Fibroblast of lung (primary cell): ENCODE data around the gene PRR3. TPM values are rescaled to one million over a fixed set of nuclear protein-coding genes. Genes with fewer than 3 reads are reported as not detected.

ENCODE experiments used
- DNase-seq, 2 donors: peaks; one replicate each; pipeline versions ENCODE4 v3.0.0 to v3.0.0-alpha.2; 2010; ENCODE audit warnings: low read depth in 2 of 2
- H2AFZ ChIP-seq: 2 replicates; pipeline ENCODE4 v1.5.1; 2012; ENCODE audit warnings: low read length, control low read depth, inconsistent platforms
- H3K27ac ChIP-seq: 2 replicates; pipeline ENCODE4 v1.5.1; 2011; ENCODE audit warnings: low read length, control low read depth; ENCODE audit not compliant: insufficient read depth
- H3K27me3 ChIP-seq: 2 replicates; pipeline ENCODE4 v1.5.1; 2011; ENCODE audit warnings: mild to moderate bottlenecking, low read length; ENCODE audit not compliant: control insufficient read depth, insufficient read depth
- H3K36me3 ChIP-seq: 2 replicates; pipeline ENCODE4 v1.5.1; 2011; ENCODE audit warnings: low read length; ENCODE audit not compliant: control insufficient read depth, insufficient read depth
- H3K4me1 ChIP-seq: 2 replicates; pipeline ENCODE4 v1.5.1; 2011; ENCODE audit warnings: low read length; ENCODE audit not compliant: control insufficient read depth, insufficient read depth; ENCODE audit errors: extremely low read depth
- H3K4me2 ChIP-seq: 2 replicates; pipeline ENCODE4 v1.5.1; 2011; ENCODE audit warnings: low read length, control low read depth; ENCODE audit not compliant: insufficient read depth; ENCODE audit errors: extremely low read depth
- H3K4me3 ChIP-seq, 4 experiments: fragments of 200-600 bp in 1 of 4; sonication (generic) in 1 of 4; replicated peaks in 1 of 4; 2 replicates each; pipeline ENCODE4 v1.5.1; 2011 to 2016; ENCODE audit warnings: low read length in 4 of 4, low read depth in 3 of 4, mild to moderate bottlenecking in 3 of 4, control low read depth in 2 of 4, inconsistent platforms in 1 of 4, mixed read lengths in 1 of 4; ENCODE audit not compliant: insufficient read depth in 1 of 4; ENCODE audit errors: control extremely low read depth in 1 of 4
- H3K79me2 ChIP-seq: 2 replicates; pipeline ENCODE4 v1.5.1; 2012; ENCODE audit warnings: mild to moderate bottlenecking, low read length, inconsistent platforms; ENCODE audit not compliant: control insufficient read depth, insufficient read depth
- H3K9ac ChIP-seq: 2 replicates; pipeline ENCODE4 v1.5.1; 2011; ENCODE audit warnings: mild to moderate bottlenecking, low read length, control low read depth; ENCODE audit not compliant: insufficient read depth
- H3K9me3 ChIP-seq: 2 replicates; pipeline ENCODE4 v1.5.1; 2012; ENCODE audit warnings: low read depth, low read length; ENCODE audit not compliant: control insufficient read depth, insufficient read depth
- H4K20me1 ChIP-seq: 2 replicates; pipeline ENCODE4 v1.5.1; 2011; ENCODE audit warnings: low read length; ENCODE audit not compliant: control insufficient read depth, insufficient read depth; ENCODE audit errors: extremely low read depth
- EZH2 ChIP-seq: IDR thresholded peaks from 2 replicates; pipeline ENCODE4 v1.5.1; 2012; ENCODE audit warnings: low read length, control low read depth, mild to moderate bottlenecking; ENCODE audit errors: missing control alignments
- polyA plus RNA-seq, 2 donors: library from polyadenylated mRNA; depleted of rRNA in 1 of 2; stranded (reverse) in 1 of 2; unstranded in 1 of 2; fragments of >200 nt; gene quantifications; 2 replicates each; pipeline ENCODE4 v1.2.1, GENCODE V29; 2011 to 2012; ENCODE audit warnings: missing spikeins in 1 of 2
- total RNA-seq: library from RNA; depleted of rRNA; stranded (reverse); fragments of >200 nt; gene quantifications from 2 replicates; pipeline ENCODE4 v1.2.1, GENCODE V29; 2014
- TF ChIP-seq, protein P1 (sequence below), 2 donors: IDR thresholded peaks in 1 of 2; conservative IDR thresholded peaks in 1 of 2; 1 replicate in 1 of 2; 2 replicates in 1 of 2; pipeline ENCODE4 v1.5.1; 2011 to 2012; ENCODE audit warnings: low read length in 2 of 2, control low read depth in 1 of 2, inconsistent platforms in 1 of 2, low read depth in 1 of 2, mild to moderate bottlenecking in 1 of 2

The PRR3 gene
- total and polyA plus RNA-seq, 2 donors (not counting 1 experiment from before 2014, with no cell fraction given), result 6.6 to 19.0 TPM

DNA sequence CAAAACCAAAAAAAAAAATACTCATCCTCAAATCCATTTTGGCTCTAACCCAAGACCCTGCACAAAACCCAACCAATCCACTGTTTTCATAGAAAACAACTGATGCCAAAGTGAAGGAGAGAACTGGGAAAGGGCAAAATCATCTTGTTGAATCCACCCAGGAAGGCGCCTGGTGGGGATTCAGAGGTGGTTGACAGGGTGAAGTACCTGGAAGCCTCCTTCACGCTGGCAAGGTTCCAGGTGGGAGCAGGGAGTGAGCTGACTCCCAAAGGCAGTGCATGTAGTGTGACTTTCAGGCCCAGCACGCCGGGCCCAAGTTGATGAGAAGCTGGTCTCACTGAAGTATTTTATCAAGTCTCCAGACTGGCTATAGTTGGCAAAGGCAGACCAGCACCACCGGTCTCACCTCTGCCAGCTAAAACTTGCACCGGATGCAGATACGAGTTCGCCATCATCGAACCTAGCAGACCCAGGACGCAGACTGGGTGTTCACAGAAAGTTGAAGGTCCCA, 43.4 kb downstream of the PRR3 start:
- H3K36me3 ChIP-seq, result peaks cover 40% of the 10 kb centered on the region
- H3K9me3 ChIP-seq, result no peaks in the 10 kb centered on the region
- H3K79me2 ChIP-seq, result no peaks in the 10 kb centered on the region
- no peak overlapping the region for H3K27ac ChIP-seq
- H3K27me3 ChIP-seq, result no peaks in the 10 kb centered on the region
- no peak for DNase-seq
- H3K9ac ChIP-seq, result no peak overlapping the region
- TF ChIP-seq, protein P1, sequence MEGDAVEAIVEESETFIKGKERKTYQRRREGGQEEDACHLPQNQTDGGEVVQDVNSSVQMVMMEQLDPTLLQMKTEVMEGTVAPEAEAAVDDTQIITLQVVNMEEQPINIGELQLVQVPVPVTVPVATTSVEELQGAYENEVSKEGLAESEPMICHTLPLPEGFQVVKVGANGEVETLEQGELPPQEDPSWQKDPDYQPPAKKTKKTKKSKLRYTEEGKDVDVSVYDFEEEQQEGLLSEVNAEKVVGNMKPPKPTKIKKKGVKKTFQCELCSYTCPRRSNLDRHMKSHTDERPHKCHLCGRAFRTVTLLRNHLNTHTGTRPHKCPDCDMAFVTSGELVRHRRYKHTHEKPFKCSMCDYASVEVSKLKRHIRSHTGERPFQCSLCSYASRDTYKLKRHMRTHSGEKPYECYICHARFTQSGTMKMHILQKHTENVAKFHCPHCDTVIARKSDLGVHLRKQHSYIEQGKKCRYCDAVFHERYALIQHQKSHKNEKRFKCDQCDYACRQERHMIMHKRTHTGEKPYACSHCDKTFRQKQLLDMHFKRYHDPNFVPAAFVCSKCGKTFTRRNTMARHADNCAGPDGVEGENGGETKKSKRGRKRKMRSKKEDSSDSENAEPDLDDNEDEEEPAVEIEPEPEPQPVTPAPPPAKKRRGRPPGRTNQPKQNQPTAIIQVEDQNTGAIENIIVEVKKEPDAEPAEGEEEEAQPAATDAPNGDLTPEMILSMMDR (conservative IDR thresholded peaks at IDR 0.05 in 1 of 2, IDR thresholded peaks at IDR 0.05 in 1 of 2; ENCODE audit: low read depth in 1 of 2, low read length in 2 of 2), result no peak
- no peak overlapping the region for H3K4me3 ChIP-seq
- no peaks in the 10 kb centered on the region for H4K20me1 ChIP-seq
- no peak overlapping the region for H2AFZ ChIP-seq
- H3K4me2 ChIP-seq, result no peak overlapping the region
- H3K4me1 ChIP-seq, result no peaks in the 10 kb centered on the region

DNA sequence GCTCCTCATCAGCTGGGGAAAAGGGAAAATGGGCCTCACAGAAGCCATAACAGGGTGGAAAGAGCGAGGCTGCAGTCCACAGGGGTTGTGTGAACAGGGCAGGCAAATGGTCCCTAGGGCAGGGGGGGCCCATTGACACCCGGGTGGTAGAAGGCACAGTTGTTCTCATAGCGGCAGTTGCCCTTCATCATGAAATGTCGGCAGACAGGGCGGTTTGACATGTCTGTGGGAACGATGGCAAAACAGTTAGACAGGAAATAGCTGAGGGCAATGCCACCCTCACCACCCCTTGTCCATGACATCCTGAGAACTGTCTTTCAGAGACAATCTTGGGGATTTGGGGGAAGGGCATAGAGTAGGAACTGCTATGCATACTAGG, 44.3 kb downstream of the PRR3 start:
- H3K27me3 ChIP-seq, result no peaks in the 10 kb centered on the region
- no peak overlapping the region for H3K4me2 ChIP-seq
- H3K4me1 ChIP-seq, result no peaks in the 10 kb centered on the region
- no peaks in the 10 kb centered on the region for H4K20me1 ChIP-seq
- peaks cover 45% of the 10 kb centered on the region for H3K36me3 ChIP-seq
- H3K79me2 ChIP-seq, result no peaks in the 10 kb centered on the region
- no peak for TF ChIP-seq EZH2
- TF ChIP-seq, protein P1 (conservative IDR thresholded peaks at IDR 0.05 in 1 of 2, IDR thresholded peaks at IDR 0.05 in 1 of 2; ENCODE audit: low read depth in 1 of 2, low read length in 2 of 2), result no peak
- no peak overlapping the region for H3K9ac ChIP-seq
- no peak overlapping the region for H3K27ac ChIP-seq
- no peak overlapping the region for H2AFZ ChIP-seq
- H3K4me3 ChIP-seq, result no peak overlapping the region
- H3K9me3 ChIP-seq, result no peaks in the 10 kb centered on the region
- DNase-seq, result no peak

DNA sequence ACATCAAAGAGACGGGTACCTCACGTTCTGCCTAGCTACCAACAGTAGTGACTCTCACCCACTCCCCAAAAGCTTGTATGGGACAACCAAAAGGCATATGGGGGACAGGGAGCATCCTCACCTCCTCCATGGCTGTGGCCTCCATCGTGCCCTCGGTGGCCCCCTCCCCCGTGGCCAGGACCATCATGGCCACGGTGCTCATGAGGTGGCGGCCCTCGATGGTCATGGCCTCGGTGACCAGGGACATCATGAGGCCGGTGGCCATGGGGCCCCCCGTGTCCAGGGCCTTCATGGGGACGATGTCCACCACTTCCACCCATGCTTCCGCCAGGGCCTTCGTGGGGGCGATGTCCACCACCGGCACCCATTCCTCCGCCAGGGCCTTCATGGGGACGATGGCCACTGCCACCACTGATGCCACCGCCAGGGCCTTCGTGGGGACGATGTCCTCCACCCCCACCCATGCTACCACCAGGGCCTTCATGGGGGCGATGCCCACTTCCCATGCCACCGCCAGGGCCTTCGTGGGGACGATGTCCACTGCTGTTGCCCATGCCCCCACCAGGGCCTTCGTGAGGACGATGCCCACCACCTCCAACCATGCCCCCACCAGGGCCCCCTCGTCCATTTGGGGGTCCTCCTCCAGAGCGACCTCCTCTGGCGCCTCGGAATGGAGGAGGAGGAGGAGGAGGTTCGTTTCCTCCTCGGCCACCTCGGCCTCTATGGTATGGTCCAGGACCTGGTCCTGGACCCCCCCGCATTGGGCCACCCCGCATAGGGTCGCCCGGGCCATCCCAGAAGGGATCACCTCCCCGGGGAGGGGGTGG, 44.9 kb downstream of the PRR3 start:
- Histone ChIP-seq H2AFZ (no peak overlapping the region), H3K9me3 (no peaks in the 10 kb centered on the region), H3K36me3 (peaks cover 45% of the 10 kb centered on the region), H3K27me3 (no peaks in the 10 kb centered on the region), H3K79me2 (no peaks in the 10 kb centered on the region), H3K4me1 (no peaks in the 10 kb centered on the region), H3K9ac (no peak overlapping the region), H4K20me1 (no peaks in the 10 kb centered on the region), H3K4me2 (no peak overlapping the region), H3K27ac (no peak overlapping the region), H3K4me3 (no peak overlapping the region)
- DNase-seq, result no peak
- TF ChIP-seq EZH2, result no peak
- TF ChIP-seq, protein P1 (conservative IDR thresholded peaks at IDR 0.05 in 1 of 2, IDR thresholded peaks at IDR 0.05 in 1 of 2; ENCODE audit: low read depth in 1 of 2, low read length in 2 of 2), result no peak
